GM12878 (cell line): ENCODE results near the gene POLR1G. TPM values are rescaled to one million over a fixed set of nuclear protein-coding genes. Genes with fewer than 3 reads are reported as not detected.

Experiments
- ATAC-seq: fragments of 200-7000 bp; cut with Tn5 transposase; 3 replicates; pipeline ENCODE4 v1.9.1; 2020; ENCODE audit warnings: mild to moderate bottlenecking, moderate library complexity
- BruUV-seq: library from RNA; stranded (reverse); fragments of 400-500 nt; replicated peaks from 2 replicates; lab custom pipeline; 2021; lab: Mats Ljungman, UMichigan
- CTCF ChIA-PET: fragments of 300-600 bp; sonication (Branson Sonifier 250); formaldehyde crosslinking; extraction: SDS; loops from one replicate; lab custom pipeline; 2021; ENCODE audit warnings: inconsistent platforms; lab: Yijun Ruan, JAX
- POLR2A ChIA-PET: fragments of 350-600 bp; formaldehyde crosslinking; extraction: SDS; loops from one replicate; lab custom pipeline; 2021; ENCODE audit warnings: inconsistent platforms; lab: Charles Lee
- RAD21 ChIA-PET: fragments of 300-600 bp; sonication (Branson Sonifier 250); formaldehyde crosslinking; loops from one replicate; lab custom pipeline; 2023; ENCODE audit warnings: antibody characterized with exemption; ENCODE audit not compliant: unreplicated experiment; lab: Charles Lee
- SMC1A ChIA-PET: fragments of 300-600 bp; sonication (Branson Sonifier 250); formaldehyde crosslinking; loops from one replicate; lab custom pipeline; 2023; ENCODE audit not compliant: unreplicated experiment, uncharacterized antibody; lab: Charles Lee
- DNase-seq: peaks from one replicate; pipeline ENCODE4 v3.0.0-alpha.2; 2011; ENCODE audit warnings: low read depth, low spot score
- FAIRE-seq: peaks from 3 replicates; lab custom pipeline; 2011; peaks lifted over from hg19 to GRCh38; lab: Jason Lieb, UNC
- H2AFZ ChIP-seq: 2 replicates; pipeline ENCODE4 v1.6.0; 2011; ENCODE audit warnings: low read depth, low read length, control low read depth; ENCODE audit not compliant: control insufficient read depth
- H3K27ac ChIP-seq: 2 replicates; pipeline ENCODE4 v1.5.1; 2011; ENCODE audit warnings: control low read depth; ENCODE audit not compliant: control insufficient read depth, insufficient read depth
- H3K27me3 ChIP-seq, 2 experiments: replicated peaks in 1 of 2; 2 replicates each; pipeline versions ENCODE4 v1.6.0 to v1.6.1; 2011; ENCODE audit warnings: low read length in 1 of 2; ENCODE audit not compliant: control insufficient read depth in 2 of 2, insufficient read depth in 2 of 2
- H3K36me3 ChIP-seq, 2 experiments: 2 replicates each; pipeline ENCODE4 v1.5.1; 2011; ENCODE audit warnings: low read length in 1 of 2; ENCODE audit not compliant: control insufficient read depth in 2 of 2, insufficient read depth in 2 of 2
- H3K4me1 ChIP-seq: 2 replicates; pipeline ENCODE4 v1.6.1; 2011; ENCODE audit warnings: mild to moderate bottlenecking, low read length, moderate library complexity, mixed read lengths; ENCODE audit not compliant: control insufficient read depth, insufficient read depth
- H3K4me2 ChIP-seq: 2 replicates; pipeline ENCODE4 v1.6.0; 2011; ENCODE audit warnings: control low read depth; ENCODE audit not compliant: control insufficient read depth, insufficient read depth
- H3K4me3 ChIP-seq: fragments of 200-600 bp; sonication (generic); 2 replicates; pipeline ENCODE4 v1.5.1; 2016
- H3K79me2 ChIP-seq: 2 replicates; pipeline ENCODE4 v1.6.0; 2011; ENCODE audit warnings: low read length; ENCODE audit not compliant: control insufficient read depth, insufficient read depth
- H3K9ac ChIP-seq: 2 replicates; pipeline ENCODE4 v1.8.0; 2011; ENCODE audit warnings: low read length, control low read depth, mixed read lengths; ENCODE audit not compliant: control insufficient read depth, insufficient read depth
- H3K9me3 ChIP-seq: replicated peaks from 3 replicates; pipeline ENCODE4 v1.5.1; 2011; ENCODE audit warnings: mild to moderate bottlenecking, low read length; ENCODE audit not compliant: control insufficient read depth, insufficient read depth
- H4K20me1 ChIP-seq: 2 replicates; pipeline ENCODE4 v1.6.0; 2011; ENCODE audit not compliant: control insufficient read depth, insufficient read depth
- CBX5 ChIP-seq: sonication (generic); IDR thresholded peaks from 2 replicates; pipeline ENCODE4 v1.6.1; 2016; ENCODE audit warnings: low read depth, moderate library complexity, mild to moderate bottlenecking, inconsistent platforms
- CHD1 ChIP-seq: IDR thresholded peaks from 2 replicates; pipeline ENCODE4 v1.6.1; 2012; ENCODE audit warnings: low read depth, low read length, improper control_type of control experiment
- DPF2 ChIP-seq: fragments of 450-650 bp; IDR thresholded peaks from 2 replicates; pipeline ENCODE4 v1.6.1; 2017; ENCODE audit warnings: mild to moderate bottlenecking
- EZH2 ChIP-seq: IDR thresholded peaks from 2 replicates; pipeline ENCODE4 v1.6.1; 2012; ENCODE audit warnings: low read depth, mild to moderate bottlenecking, control low read depth, inconsistent platforms, low read length, borderline replicate concordance; ENCODE audit not compliant: control insufficient read depth
- TCF12 ChIP-seq: IDR thresholded peaks from 2 replicates; pipeline ENCODE4 v1.6.1; 2011; ENCODE audit warnings: low read depth, mild to moderate bottlenecking, low read length
- WGBS: methylation state at CpG from one replicate; pipeline ENCODE4 v1.1.6; 2016; ENCODE audit warnings: low lambda C conversion rate; ENCODE audit not compliant: insufficient replicate concordance, insufficient coverage; ENCODE audit errors: missing lambda C conversion rate; 5-methylcytosine and 5-hydroxymethylcytosine counted together
- in situ Hi-C: fragments of 300-500 bp; cut with MboI; formaldehyde crosslinking; loops from 9 replicates; pipeline ENCODE4 v1.14.3; 2018; ENCODE audit warnings: mixed read lengths
- intact Hi-C: fragments of 100-400 bp; cut with micrococcal nuclease; formaldehyde crosslinking; loops from one replicate; pipeline ENCODE4 v1.14.2; 2022; ENCODE audit not compliant: unreplicated experiment
- polyA plus RNA-seq, 11 experiments: library from polyadenylated mRNA; depleted of rRNA in 4 of 11; unstranded in 6 of 11; stranded (reverse) in 5 of 11; fragments of >200 nt; fragmentation: Nextera tagmentation in 4 of 11; fragmentation: Illumina TruSeq in 1 of 11; extraction: Ambion mirVana in 4 of 11; extraction: Trizol in 1 of 11; gene quantifications; 1 replicate in 1 of 11; 2 replicates in 10 of 11; pipeline versions ENCODE4 v1.2.1 to v1.2.3, GENCODE V29; 2011 to 2016; ENCODE audit warnings: inconsistent platforms in 2 of 11, missing spikeins in 2 of 11, low read depth in 1 of 11
- total RNA-seq, 4 experiments: library from RNA; depleted of rRNA in 3 of 4; stranded (reverse); fragments of >200 nt in 3 of 4; fragmentation: Illumina TruSeq in 1 of 4; extraction: Trizol in 1 of 4; gene quantifications; 2 replicates each; pipeline versions ENCODE4 v1.2.1 to v1.2.3, GENCODE V29; 2013 to 2021
- TF ChIP-seq, protein P1 (sequence below): fragments of 450-650 bp; IDR thresholded peaks from 2 replicates; pipeline ENCODE4 v1.6.1; 2017; ENCODE audit warnings: mild to moderate bottlenecking, moderate library complexity

POLR1G gene
- total and polyA plus RNA-seq, 10 of the 15 experiments (the other 5 are each of a cell fraction or from before 2014, with no cell fraction given): 2.0 to 30.9 (median 20.5) TPM

- TF ChIP-seq DPF2 (no peak), TCF12 (no peak), EZH2 (no peak)
- TF ChIP-seq, all 136 proteins: peak for 8
Measured at GRCh38 chr19:45402298-45403061, 4.0 kb upstream of the POLR1G start (continued).

GRCh38 chr19:45403272-45403671, 3.2 kb upstream of the POLR1G start:
- Histone ChIP-seq H3K36me3 (no peaks in the 10 kb centered on the region; a peak in 1 of 4 replicates), H3K4me3 (0 out of 2 replicates have a peak overlapping the region, but pooled peaks have one; percentile 98), H3K27ac (no peak overlapping the region), H3K4me2 (no peak overlapping the region), H4K20me1 (no peaks in the 10 kb centered on the region), H3K79me2 (peaks cover 7% of the 10 kb centered on the region), H3K9ac (no peak overlapping the region), H3K27me3 (no peaks in the 10 kb centered on the region; a peak in 1 of 4 replicates), H3K4me1 (peaks cover 4% of the 10 kb centered on the region), H3K9me3 (no peaks in the 10 kb centered on the region), H2AFZ (no peak overlapping the region)
- no TSS peak for BruUV-seq
- ChIA-PET POLR2A (interaction anchor here (0.8 to 3.8 kb wide), 2 partner anchors 21 to 36 kb away, joined by 3 to 16 read pairs; partner anchors contain the start of gene ERCC1), CTCF (interaction anchor here (0.7 to 5.2 kb wide), 19 partner anchors 10 to 92 kb away, joined by 3 to 93 read pairs (median 6); partner anchors contain the start of genes ERCC1 and FOSB), RAD21 (interaction anchor here (0.8 to 4.8 kb wide), 10 partner anchors 10 to 238 kb away, joined by 3 to 48 read pairs (median 6); partner anchors contain the start of gene ERCC1), SMC1A (interaction anchor here (0.9 to 6.2 kb wide), 9 partner anchors 13 to 238 kb away, joined by 3 to 55 read pairs (median 5); no protein-coding TSS in a partner anchor)
- FAIRE-seq (no peak), DNase-seq (no peak), ATAC-seq (no peak)
- in situ Hi-C loops (no loop called here), intact Hi-C loops (loop anchor here (10.0 kb wide), 1 partner anchor 242 kb away; no protein-coding TSS in a partner anchor)
- WGBS: 88% methylated on average over 4 of the region's 4 CpGs
- TF ChIP-seq, protein P1, sequence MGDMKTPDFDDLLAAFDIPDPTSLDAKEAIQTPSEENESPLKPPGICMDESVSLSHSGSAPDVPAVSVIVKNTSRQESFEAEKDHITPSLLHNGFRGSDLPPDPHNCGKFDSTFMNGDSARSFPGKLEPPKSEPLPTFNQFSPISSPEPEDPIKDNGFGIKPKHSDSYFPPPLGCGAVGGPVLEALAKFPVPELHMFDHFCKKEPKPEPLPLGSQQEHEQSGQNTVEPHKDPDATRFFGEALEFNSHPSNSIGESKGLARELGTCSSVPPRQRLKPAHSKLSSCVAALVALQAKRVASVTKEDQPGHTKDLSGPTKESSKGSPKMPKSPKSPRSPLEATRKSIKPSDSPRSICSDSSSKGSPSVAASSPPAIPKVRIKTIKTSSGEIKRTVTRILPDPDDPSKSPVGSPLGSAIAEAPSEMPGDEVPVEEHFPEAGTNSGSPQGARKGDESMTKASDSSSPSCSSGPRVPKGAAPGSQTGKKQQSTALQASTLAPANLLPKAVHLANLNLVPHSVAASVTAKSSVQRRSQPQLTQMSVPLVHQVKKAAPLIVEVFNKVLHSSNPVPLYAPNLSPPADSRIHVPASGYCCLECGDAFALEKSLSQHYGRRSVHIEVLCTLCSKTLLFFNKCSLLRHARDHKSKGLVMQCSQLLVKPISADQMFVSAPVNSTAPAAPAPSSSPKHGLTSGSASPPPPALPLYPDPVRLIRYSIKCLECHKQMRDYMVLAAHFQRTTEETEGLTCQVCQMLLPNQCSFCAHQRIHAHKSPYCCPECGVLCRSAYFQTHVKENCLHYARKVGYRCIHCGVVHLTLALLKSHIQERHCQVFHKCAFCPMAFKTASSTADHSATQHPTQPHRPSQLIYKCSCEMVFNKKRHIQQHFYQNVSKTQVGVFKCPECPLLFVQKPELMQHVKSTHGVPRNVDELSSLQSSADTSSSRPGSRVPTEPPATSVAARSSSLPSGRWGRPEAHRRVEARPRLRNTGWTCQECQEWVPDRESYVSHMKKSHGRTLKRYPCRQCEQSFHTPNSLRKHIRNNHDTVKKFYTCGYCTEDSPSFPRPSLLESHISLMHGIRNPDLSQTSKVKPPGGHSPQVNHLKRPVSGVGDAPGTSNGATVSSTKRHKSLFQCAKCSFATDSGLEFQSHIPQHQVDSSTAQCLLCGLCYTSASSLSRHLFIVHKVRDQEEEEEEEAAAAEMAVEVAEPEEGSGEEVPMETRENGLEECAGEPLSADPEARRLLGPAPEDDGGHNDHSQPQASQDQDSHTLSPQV: no peak
- TF ChIP-seq CHD1 (no peak), CBX5 (no peak)
